ENCODE data around the gene RUNX1. TPM values are rescaled to one million over a fixed set of nuclear protein-coding genes. Genes with fewer than 3 reads are reported as not detected.
"Not testable (repeated sequence)": the region's sequence is repeated elsewhere in the genome, so short reads cannot be mapped to it uniquely, and the experiment has no call there.

RUNX1 gene
- total RNA-seq, 1 donor: 40.9 TPM

DNA sequence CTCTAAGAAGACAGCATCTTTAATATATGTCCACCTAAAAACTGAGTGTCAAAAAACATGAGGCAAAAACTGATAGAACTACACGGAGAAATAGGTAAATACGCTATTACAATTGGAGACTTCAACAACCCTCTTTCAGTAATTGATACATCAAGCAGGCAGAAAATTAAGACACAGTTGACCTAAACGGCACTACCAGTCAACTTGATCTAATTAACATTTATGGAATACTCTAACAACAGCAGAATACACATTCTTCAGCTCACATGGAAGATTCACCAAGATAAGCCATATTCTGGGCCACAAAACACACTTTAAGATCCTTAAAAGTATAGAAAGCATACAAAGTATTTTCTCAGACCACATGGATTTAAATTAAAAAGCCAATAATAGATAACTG is 242.7 kb downstream of the RUNX1 start:
- H3K4me1 ChIP-seq (ENCODE audit: insufficient read depth, low read length): peaks cover 55% of the 10 kb centered on the region
- H4K20me1 ChIP-seq (ENCODE audit: insufficient read depth, low read length): peaks cover 8% of the 10 kb centered on the region
- H3K4me3 ChIP-seq (ENCODE audit: insufficient read depth, low read length): no peak overlapping the region
- peak overlapping the region; percentile 100 for H3K27ac ChIP-seq (ENCODE audit: low read depth, low read length)
- H3K36me3 ChIP-seq (ENCODE audit: insufficient read depth, low read length): peaks cover 46% of the 10 kb centered on the region
- no peak overlapping the region for H3K4me2 ChIP-seq (ENCODE audit: insufficient read depth, low read length)
- TF ChIP-seq, protein P1, sequence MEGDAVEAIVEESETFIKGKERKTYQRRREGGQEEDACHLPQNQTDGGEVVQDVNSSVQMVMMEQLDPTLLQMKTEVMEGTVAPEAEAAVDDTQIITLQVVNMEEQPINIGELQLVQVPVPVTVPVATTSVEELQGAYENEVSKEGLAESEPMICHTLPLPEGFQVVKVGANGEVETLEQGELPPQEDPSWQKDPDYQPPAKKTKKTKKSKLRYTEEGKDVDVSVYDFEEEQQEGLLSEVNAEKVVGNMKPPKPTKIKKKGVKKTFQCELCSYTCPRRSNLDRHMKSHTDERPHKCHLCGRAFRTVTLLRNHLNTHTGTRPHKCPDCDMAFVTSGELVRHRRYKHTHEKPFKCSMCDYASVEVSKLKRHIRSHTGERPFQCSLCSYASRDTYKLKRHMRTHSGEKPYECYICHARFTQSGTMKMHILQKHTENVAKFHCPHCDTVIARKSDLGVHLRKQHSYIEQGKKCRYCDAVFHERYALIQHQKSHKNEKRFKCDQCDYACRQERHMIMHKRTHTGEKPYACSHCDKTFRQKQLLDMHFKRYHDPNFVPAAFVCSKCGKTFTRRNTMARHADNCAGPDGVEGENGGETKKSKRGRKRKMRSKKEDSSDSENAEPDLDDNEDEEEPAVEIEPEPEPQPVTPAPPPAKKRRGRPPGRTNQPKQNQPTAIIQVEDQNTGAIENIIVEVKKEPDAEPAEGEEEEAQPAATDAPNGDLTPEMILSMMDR (IDR thresholded peaks at IDR 0.05; ENCODE audit: extremely low read depth, low read depth, low read length): no peak
- H2AFZ ChIP-seq (ENCODE audit: low read length): no peak overlapping the region
- H3K79me2 ChIP-seq (ENCODE audit: insufficient read depth, low read length): peaks cover 70% of the 10 kb centered on the region
- no peak for DNase-seq (ENCODE audit: insufficient read length, low spot score, missing footprints)
- no peaks in the 10 kb centered on the region for H3K9me3 ChIP-seq (ENCODE audit: low read depth, low read length)
- no peaks in the 10 kb centered on the region for H3K27me3 ChIP-seq (ENCODE audit: insufficient read depth, low read length)

DNA sequence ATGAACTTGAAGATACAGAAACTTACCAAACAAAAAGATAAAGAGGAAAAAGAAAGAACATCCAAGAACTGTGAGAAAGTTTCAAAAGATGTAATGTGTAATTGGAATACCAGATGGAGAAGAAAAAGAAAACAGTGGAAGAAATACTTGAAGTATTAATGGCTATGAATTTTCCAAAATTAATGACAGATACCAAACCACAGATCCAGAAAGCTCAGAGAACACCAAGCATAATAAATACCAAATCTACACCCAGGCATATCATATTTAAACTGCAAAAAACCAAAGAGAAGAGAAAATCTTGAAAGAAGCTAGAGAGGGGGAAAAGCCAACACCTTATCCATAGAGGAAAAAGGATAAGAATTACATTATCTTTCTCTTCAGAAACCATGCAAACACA is 243.9 kb downstream of the RUNX1 start:
- H3K27me3 ChIP-seq (ENCODE audit: insufficient read depth, low read length): no peaks in the 10 kb centered on the region
- no peak overlapping the region for H3K4me2 ChIP-seq (ENCODE audit: insufficient read depth, low read length)
- no peak overlapping the region for H3K4me3 ChIP-seq (ENCODE audit: insufficient read depth, low read length)
- peaks cover 38% of the 10 kb centered on the region for H3K36me3 ChIP-seq (ENCODE audit: insufficient read depth, low read length)
- no peaks in the 10 kb centered on the region for H3K9me3 ChIP-seq (ENCODE audit: low read depth, low read length)
- peaks cover 8% of the 10 kb centered on the region for H4K20me1 ChIP-seq (ENCODE audit: insufficient read depth, low read length)
- no peak overlapping the region for H2AFZ ChIP-seq (ENCODE audit: low read length)
- DNase-seq (ENCODE audit: insufficient read length, low spot score, missing footprints): no peak
- peaks cover 66% of the 10 kb centered on the region for H3K79me2 ChIP-seq (ENCODE audit: insufficient read depth, low read length)
- TF ChIP-seq, protein P1 (IDR thresholded peaks at IDR 0.05; ENCODE audit: extremely low read depth, low read depth, low read length): no peak
- H3K27ac ChIP-seq (ENCODE audit: low read depth, low read length): peak overlapping the region; percentile 19
- peaks cover 60% of the 10 kb centered on the region for H3K4me1 ChIP-seq (ENCODE audit: insufficient read depth, low read length)

DNA sequence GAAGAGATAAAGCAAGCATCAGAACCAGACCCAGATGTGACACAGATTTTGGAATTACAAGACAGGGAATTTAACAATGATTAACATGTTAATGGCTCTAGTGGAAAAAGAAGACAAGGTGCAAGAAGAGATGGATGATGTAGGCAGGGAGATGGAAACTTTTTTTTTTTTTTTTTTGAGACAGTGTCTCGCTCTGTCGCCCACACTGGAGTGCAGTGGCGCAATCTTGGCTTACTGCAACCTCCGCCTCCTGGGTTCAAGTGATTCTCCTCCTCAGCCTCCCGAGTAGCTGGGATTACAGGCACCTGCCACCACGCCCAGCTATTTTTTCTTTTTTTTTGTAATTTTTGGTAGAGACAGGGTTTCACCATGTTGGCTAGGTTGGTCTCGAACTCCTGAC is 244.5 kb downstream of the RUNX1 start:
- H2AFZ ChIP-seq (ENCODE audit: low read length); H4K20me1 ChIP-seq (ENCODE audit: insufficient read depth, low read length); H3K9me3 ChIP-seq (ENCODE audit: low read depth, low read length); H3K4me3 ChIP-seq (ENCODE audit: insufficient read depth, low read length); H3K27me3 ChIP-seq (ENCODE audit: insufficient read depth, low read length); H3K4me2 ChIP-seq (ENCODE audit: insufficient read depth, low read length); DNase-seq (ENCODE audit: insufficient read length, low spot score, missing footprints): not testable (repeated sequence)
- H3K79me2 ChIP-seq (ENCODE audit: insufficient read depth, low read length): peaks cover 66% of the 10 kb centered on the region
- peaks cover 55% of the 10 kb centered on the region for H3K4me1 ChIP-seq (ENCODE audit: insufficient read depth, low read length)
- H3K36me3 ChIP-seq (ENCODE audit: insufficient read depth, low read length): peaks cover 38% of the 10 kb centered on the region
- H3K27ac ChIP-seq (ENCODE audit: low read depth, low read length): peak overlapping the region; percentile 19

DNA sequence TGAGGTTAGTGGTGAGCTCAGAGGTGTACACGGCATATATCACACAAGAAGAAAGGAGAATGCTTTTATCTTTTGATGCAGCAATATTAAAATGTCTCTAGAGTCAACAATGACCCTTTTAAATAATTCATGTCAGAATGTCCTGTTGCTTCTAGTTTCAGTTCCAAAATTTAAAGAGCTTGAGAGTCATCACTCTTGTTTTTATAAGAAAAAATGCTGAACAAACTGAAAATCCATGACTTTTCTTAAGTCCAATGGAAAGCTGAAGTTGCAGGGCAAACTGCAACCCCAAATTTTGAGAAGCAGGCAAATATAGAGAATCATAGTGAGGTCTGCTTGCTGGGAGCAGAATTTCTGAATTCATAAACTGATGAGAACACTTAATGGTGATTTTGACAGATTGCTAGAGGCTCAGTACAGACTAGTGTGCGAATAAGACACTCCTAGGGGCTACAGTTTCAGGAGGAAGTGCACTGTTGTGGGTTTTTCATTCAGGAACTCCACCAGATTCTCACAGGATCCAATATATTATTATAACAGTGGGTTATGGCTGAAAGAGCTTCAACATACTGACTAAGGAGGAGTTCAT is 245.2 kb downstream of the RUNX1 start:
- DNase-seq (ENCODE audit: insufficient read length, low spot score, missing footprints): no peak
- no peaks in the 10 kb centered on the region for H3K9me3 ChIP-seq (ENCODE audit: low read depth, low read length)
- no peak overlapping the region for H3K4me3 ChIP-seq (ENCODE audit: insufficient read depth, low read length)
- peaks cover 73% of the 10 kb centered on the region for H3K79me2 ChIP-seq (ENCODE audit: insufficient read depth, low read length)
- H3K4me2 ChIP-seq (ENCODE audit: insufficient read depth, low read length): no peak overlapping the region
- H3K27ac ChIP-seq (ENCODE audit: low read depth, low read length): peak overlapping the region; percentile 2
- H3K36me3 ChIP-seq (ENCODE audit: insufficient read depth, low read length): peaks cover 41% of the 10 kb centered on the region
- H4K20me1 ChIP-seq (ENCODE audit: insufficient read depth, low read length): peaks cover 10% of the 10 kb centered on the region
- no peak overlapping the region for H2AFZ ChIP-seq (ENCODE audit: low read length)
- TF ChIP-seq, protein P1 (IDR thresholded peaks at IDR 0.05; ENCODE audit: extremely low read depth, low read depth, low read length): no peak
- H3K4me1 ChIP-seq (ENCODE audit: insufficient read depth, low read length): peaks cover 48% of the 10 kb centered on the region
- H3K27me3 ChIP-seq (ENCODE audit: insufficient read depth, low read length): no peaks in the 10 kb centered on the region

Data from osteoblast (primary cell).